Stimulated activated CD8-positive, alpha-beta memory T cell treated with anti-CD3 and anti-CD28 coated beads, Interleukin-15, amount 100 ng/mL, for 1 hour (primary cell): Measurements from ENCODE around the gene RBM33.
"Not testable (repeated sequence)": the region's sequence is repeated elsewhere in the genome, so short reads cannot be mapped to it uniquely, and the experiment has no call there.

Source experiments
- DNase-seq: peaks from one replicate; pipeline ENCODE4 v3.0.0-alpha.2; 2020; ENCODE audit warnings: low read depth

RBM33 gene, protein sequence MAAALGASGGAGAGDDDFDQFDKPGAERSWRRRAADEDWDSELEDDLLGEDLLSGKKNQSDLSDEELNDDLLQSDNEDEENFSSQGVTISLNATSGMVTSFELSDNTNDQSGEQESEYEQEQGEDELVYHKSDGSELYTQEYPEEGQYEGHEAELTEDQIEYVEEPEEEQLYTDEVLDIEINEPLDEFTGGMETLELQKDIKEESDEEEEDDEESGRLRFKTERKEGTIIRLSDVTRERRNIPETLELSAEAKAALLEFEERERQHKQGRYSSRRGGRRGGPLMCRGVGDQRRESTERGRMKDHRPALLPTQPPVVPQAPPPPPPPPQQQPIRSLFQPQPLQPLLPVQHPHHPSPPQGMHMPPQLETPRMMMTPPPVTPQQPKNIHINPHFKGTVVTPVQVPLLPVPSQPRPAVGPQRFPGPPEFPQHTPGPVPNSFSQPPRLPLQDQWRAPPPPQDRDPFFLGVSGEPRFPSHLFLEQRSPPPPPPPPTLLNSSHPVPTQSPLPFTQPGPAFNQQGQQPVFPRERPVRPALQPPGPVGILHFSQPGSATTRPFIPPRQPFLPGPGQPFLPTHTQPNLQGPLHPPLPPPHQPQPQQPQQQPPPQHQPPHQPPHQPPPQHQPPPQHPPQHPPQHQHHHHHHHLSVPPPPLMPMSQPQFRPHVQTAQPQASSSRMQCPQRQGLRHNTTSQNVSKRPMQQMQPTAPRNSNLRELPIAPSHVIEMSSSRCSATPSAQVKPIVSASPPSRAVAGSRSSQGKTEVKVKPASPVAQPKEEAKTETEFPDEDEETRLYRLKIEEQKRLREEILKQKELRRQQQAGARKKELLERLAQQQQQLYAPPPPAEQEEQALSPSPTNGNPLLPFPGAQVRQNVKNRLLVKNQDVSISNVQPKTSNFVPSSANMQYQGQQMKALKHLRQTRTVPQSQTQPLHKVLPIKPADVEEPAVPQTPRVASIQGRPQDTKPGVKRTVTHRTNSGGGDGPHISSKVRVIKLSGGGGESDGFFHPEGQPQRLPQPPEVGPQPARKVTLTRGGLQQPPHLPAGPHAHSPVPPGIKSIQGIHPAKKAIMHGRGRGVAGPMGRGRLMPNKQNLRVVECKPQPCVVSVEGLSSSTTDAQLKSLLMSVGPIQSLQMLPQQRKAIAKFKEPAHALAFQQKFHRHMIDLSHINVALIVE

DNA sequence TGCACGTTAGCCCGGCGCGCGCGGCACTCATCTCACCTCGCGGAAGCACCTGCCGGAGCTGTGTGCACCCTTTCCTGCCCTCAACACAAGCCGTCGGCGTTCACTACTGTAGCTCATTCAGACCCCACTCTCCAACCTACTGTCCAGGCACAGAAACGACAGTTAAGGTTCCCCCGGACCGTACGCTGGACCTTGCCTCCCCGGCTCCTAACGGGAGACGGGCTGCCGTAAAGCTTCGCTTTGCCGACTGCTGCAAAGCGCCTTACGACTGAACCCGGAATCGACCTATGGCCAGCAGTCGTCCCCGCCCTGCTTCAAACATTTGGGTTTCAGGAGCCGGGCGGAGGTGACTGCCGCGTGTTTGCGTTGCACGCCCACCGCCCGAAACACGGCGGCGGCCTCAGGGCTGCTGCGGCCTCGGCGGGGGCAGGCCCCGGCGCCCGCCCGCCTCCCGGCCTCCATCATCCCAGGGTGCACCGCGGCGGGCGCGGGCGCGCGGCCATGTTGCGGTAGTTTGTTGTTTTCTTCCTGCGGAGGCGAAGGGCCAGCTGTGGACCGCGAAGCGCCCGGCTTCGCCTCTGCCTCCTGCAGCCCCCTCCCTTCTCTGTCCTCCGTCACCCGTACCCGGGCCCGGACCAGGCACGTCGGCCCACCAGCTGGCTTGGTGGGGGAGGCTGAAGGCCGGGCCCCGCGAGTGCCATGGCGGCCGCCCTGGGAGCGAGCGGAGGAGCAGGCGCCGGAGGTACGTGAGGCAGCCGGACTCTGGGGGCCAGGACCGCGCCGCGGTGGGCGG is at the start of gene RBM33:
RBM33 (plus strand) TSS at position 484 of the 793 bp plus-strand sequence; CDS start at position 700, 216 bp downstream.
- DNase-seq, result peak; percentile 53

GRCh38 chr7:155594961-155595366 is 49.5 kb upstream of the RBM33 start:
- DNase-seq, result no peak

GRCh38 chr7:155597753-155598140 is 46.7 kb upstream of the RBM33 start:
- no peak for DNase-seq

DNA sequence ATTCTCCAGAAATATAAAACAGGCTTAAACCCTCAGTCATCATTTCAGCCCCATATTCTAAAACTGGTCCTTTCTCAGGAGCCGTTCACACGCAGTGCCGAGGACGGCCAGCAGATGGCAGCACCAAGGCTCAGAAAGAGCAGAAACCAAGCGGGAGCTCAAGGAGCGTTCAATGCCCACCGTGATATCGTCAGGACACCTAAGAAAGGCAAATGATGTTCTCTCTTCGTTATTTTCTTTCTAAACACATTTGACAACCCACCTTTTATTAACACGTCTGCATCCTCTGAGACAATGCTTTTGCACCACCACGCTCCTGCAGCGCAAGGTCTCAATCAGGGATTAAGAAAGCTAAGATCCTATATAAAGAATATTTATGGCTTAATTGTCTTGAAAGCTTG is 45.7 kb upstream of the RBM33 start:
- peak; percentile 82 for DNase-seq

GRCh38 chr7:155602156-155602555 is 42.3 kb upstream of the RBM33 start:
- DNase-seq, result no peak

DNA sequence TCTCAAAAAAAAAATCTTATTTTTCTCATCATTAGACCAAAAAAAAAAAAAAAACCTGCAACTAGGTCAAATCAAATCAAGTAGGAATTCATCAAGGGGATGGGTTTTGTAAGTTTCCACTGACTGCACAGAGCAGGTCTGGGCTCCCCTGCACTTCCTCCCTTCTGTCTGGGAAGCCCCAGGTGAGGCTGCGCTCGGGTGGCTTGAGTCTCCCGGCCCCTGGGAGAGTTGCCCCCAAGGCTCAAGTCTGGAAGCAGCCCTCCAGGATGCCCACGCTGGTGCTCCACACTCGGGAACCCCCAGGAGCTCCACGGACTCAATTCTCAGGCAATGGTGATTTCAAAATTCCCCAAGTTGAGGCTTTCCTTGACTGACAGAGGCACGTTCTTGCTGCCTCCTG is 41.7 kb upstream of the RBM33 start:
- DNase-seq, result no peak

DNA sequence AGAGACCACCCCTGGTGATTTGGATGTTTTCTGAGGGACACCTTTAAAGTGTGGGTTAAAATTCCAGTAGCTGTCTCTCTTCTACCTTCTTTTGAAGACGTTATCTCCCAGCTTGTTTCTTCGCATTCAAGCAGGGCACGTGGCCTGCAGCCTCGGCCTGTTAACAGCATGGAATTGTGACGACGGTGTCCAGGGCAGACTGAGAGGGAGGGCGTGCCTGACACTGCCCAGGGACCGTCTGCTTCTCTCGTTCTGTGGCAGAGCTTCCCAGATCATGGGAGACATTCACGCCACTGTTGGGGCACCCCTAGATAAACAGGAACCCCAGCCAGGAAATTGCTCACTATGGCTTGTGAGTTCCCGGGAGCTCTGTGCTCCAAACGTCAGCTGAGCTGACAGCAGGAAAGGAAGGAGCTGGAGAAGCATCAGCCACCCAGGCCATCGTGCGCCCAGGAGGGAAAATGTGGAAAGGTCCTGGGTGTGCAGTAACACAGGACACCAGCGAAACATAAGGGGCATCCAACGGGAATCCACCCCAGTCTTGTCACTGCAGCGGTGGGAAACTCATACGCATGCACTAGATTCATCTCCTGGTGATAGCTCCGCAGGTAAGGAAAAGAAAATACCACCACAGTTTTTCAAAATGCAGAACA is 41.1 kb upstream of the RBM33 start:
- no peak for DNase-seq

- no peak for DNase-seq
Measured at GRCh38 chr7:155603858-155604503, 40.5 kb upstream of the RBM33 start.

- DNase-seq, result no peak
Measured at GRCh38 chr7:155604504-155604997, 39.9 kb upstream of the RBM33 start.

DNA sequence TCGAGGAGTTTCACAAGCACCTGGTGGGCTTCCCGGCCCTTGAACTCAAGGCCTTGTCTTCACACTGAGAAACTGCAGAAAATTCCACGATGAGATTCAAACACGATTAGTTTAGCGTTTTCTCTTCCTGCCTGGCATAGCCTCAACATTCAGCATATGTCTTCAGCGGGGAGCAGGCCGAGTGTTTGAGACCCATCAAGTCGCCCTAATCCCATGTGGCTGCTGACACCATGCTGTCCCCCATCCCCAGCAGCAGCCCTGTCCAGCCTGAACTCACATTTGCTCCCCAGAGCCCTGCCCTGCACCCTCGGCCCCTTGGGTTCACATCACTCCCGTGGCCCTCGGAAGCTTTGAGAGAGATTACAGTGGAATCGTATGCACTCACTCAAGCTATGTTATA is 35.3 kb upstream of the RBM33 start:
- DNase-seq, result no peak

- DNase-seq, result no peak
Measured at GRCh38 chr7:155610633-155611193, 33.7 kb upstream of the RBM33 start.

GRCh38 chr7:155611808-155612447 is 32.5 kb upstream of the RBM33 start:
- no peak for DNase-seq

DNA sequence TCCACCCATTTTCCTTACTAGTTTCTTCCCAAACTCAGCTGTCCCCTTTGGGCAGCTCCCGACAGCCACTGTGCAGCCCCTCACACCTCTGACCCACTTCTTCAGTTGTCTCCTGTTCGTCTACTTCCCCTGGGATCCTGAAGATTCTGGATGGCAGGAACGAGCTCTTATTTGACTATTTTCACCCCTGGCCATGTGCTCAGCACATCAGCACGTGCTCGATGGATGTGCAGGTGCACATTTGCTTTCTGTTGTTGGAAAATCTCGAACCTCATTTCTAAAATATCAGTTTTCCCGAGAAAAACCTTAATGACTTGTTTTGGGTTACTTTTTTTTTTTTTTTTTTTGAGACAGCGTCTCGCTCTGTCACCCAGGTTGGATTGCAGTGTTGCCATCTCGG is 31.8 kb upstream of the RBM33 start:
- no peak for DNase-seq

DNA sequence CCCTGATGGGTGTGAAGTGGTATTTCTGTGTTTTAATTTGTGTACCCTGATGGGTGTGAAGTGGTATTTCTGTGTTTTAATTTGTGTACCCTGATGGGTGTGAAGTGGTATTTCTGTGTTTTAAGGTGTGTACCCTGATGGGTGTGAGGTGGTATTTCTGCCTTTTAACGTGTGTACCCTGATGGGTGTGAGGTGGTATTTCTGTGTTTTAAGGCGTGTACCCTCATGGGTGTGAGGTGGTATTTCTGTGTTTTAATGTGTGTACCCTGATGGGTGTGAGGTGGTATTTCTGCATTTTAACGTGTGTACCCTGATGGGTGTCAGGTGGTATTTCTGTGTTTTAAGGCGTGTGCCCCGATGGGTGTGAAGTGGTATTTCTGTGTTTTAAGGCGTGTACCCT is 29.4 kb upstream of the RBM33 start:
- DNase-seq, result not testable (repeated sequence)

DNA sequence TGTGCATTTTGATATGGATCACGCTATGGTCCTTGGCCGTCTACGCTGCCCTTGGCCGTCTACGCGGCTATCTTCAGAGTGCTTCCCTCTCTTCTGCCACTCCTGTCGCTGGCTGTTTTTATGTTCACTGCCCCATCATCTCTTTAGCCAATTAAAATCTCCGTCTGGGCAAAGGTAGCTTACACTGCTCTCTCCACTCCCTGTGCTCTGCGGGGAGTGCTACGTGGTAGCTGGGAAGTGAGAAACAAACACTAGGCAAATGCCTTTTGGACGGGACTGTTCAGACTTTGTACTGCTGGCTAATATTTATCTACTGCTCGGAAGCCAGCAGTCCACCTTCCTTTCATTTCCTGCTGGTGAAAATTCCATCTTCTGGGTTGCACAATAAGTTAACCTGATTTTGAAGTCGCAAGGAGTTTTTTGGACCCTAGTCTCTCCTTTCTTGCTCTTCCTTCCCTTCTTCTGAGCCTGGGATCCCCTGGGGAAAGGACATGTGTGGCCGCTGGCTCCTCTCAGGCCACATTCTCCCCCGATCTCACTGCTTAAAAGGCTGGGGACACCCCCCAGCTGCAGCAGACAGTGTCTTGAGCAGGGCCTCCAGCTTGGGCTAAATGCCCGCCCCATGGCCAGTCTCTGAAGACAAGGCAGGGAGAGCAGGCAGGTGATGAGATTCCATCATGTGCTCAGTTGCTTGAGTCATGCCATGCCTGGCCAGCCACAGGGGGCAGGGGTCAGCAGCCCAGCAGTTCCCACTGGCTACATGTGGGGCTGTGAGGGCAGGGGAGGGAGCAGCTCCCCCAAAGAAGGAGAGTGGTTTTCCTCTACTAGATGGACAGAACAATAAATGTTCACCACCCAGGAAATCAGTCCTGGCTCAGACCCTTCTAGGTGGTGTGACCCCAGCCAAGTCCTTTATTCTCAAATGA is 25.5 kb upstream of the RBM33 start:
- DNase-seq, result no peak

DNA sequence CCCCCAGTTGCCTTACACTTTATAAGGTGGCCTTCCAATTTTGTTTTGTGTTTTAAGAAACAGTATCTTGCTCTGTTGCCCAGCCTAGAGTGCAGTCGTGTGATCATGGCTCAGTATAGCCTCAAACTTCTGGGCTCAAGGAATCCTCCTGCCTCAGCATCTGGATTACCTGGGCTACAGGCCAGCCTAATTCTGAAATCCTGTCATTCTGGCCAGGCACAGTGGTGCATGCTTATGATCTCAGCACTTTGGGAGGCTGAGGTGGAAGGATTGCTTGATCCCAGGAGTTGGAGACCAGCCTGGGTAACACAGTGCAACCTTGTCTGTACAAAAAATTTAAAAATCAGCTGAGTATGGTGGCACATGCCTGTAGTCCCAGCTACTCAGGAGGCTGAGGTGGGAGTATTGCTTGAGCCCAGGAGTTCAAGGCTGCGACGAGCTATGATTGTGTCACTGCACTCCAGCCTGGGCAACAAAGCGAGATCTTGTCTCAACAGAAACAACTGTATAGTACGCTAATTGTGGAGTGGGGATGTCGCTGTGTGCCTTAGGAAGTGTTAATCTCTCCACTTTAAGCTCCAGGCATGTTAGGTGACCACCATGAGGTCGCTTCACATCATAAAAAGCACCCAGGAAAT is 24.7 kb upstream of the RBM33 start:
- DNase-seq, result no peak

DNA sequence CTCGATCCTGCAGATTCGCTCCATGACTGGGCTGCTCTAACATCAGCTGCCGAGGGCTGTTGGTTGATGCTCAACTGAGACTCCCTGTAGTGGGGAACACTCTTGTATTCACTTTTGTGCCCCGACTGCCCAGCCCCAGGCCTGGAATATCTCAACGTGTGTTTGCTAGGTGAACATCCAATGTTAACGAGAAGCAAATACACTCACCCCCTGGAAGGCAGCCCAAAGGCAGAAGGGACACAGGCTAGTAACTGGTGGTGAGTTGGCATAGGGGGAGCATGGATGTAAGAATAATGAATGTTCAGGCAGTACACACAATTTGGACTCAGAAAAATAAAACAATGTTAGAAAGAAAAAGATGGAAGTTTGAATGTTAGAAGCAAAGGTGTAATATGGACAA is 24.0 kb upstream of the RBM33 start:
- DNase-seq, result no peak

DNA sequence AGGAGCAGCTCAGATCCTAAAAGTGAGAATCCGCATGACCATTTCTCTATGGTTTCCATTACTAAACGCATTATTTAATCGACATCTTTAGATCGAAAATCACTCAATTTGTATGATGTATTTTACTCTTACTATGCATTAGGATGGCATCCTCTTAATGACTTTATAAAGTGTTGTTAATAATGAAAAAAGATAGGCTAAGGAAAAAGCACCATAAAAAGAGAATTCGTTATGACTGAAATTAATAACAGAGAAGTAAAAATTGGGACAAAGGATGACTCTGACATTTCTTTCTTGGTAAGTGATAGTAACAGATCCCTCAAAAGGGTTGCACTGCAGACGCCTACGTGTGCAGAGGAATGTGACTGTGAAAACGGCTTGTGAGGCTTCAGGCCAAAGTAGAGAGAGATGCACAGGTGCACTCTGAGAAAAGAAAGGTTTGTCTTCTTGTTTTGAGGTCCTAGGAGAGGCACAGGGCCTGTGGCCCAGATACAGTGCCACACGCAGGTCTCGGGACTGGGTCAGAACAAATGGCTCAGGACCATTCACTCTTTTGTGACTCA is 23.0 kb upstream of the RBM33 start:
- DNase-seq, result no peak
